ENCODE results near the gene RGS13. TPM values are rescaled to one million over a fixed set of nuclear protein-coding genes. Genes with fewer than 3 reads are reported as not detected.

Gene RGS13
- total RNA-seq, 2 experiments from 2014 or later, result not detected

DNA sequence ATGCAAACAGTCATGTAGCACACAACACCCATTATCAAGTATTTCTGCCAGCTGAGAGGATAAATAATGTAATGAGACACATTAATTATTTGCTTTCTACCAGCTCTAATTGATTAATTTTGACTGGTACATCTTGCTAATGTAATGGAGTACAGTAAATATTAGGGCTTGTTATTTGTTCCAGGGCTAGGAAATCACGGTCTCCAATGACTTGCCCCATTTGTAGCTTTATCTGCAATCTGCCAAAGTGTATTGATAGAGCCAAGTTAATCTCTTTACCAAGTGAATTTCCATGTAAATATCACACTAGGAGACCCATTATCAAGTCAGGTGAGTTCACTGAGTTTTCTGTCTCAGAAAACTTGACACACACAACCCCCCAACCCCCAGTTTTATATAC lies 55.1 kb downstream of the RGS13 start:
- H3K4me1 Mint-ChIP-seq, result no peaks in the 10 kb centered on the region
- no peak for DNase-seq
- ATAC-seq, result no peak
- peaks cover 18% of the 10 kb centered on the region for H3K27me3 Mint-ChIP-seq
- H3K36me3 Mint-ChIP-seq (ENCODE audit: low read depth), result no peaks in the 10 kb centered on the region
- H3K9me3 Mint-ChIP-seq (ENCODE audit: low read depth), result peaks cover 5% of the 10 kb centered on the region
- POLR2A ChIA-PET, result interaction anchor here (0.6 kb wide), 1 partner anchor 654 kb away, joined by 3 read pairs; no protein-coding TSS in a partner anchor
- CTCF ChIA-PET, result interaction anchor here (0.5 kb wide), 1 partner anchor 132 kb away, joined by 3 read pairs; no protein-coding TSS in a partner anchor
- no peak overlapping the region for H3K27ac Mint-ChIP-seq
- H3K4me3 Mint-ChIP-seq, result no peak overlapping the region
- intact Hi-C loops (cut with DNase I, micrococcal nuclease), result no loop called here

DNA sequence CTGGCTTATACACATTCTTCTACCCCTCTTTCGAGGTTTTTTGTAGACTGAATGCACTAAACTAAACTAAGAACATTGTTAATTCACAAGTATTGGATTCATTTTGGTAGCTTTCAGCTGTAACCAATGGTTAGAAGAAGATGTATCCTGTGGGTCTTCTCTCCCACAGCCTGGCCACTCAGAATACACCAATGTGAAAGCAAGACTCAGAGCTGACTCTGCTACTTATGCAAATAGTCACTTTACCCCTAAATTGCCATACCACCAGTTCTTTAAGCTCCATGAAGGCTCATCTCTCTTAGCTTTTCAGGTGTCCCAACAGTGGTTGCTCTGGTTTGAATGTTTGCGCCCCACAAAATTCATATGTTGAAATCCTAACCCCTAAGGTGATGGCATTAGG lies 60.1 kb downstream of the RGS13 start:
- Mint-ChIP-seq H3K36me3 (ENCODE audit: low read depth) (no peaks in the 10 kb centered on the region), H3K4me1 (no peaks in the 10 kb centered on the region), H3K27me3 (peaks cover 14% of the 10 kb centered on the region), H3K27ac (no peak overlapping the region), H3K9me3 (ENCODE audit: low read depth) (peaks cover 5% of the 10 kb centered on the region), H3K4me3 (no peak overlapping the region)
- CTCF ChIA-PET, result interaction anchor here (0.6 to 1.3 kb wide), 4 partner anchors 23 to 222 kb away, joined by 3 read pairs; no protein-coding TSS in a partner anchor
- ATAC-seq (no peak), DNase-seq (no peak)
- POLR2A ChIA-PET, result no interaction called here
- intact Hi-C loops (cut with DNase I, micrococcal nuclease), result no loop called here

DNA sequence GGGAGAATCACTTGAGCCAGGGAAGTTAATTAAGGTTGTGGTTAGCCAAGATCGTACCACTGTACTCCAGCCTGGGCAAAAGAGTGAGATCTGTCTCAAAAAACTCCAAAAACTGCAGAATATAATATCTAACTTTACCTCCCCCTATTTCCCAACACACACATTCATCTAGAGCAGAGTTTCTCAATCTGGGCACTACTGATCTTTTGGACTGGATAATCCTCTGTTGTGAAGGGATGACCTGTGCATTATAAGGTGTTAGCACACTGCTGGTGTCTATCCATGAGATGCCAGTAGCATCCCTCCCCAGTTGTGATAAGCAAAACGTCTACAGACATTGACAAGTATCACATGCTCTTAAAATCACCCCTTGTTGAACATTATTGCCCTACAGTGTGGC lies 61.8 kb downstream of the RGS13 start:
- Mint-ChIP-seq H3K4me3 (no peak overlapping the region), H3K4me1 (peaks cover 6% of the 10 kb centered on the region), H3K27ac (no peak overlapping the region), H3K36me3 (ENCODE audit: low read depth) (no peaks in the 10 kb centered on the region), H3K27me3 (peaks cover 11% of the 10 kb centered on the region), H3K9me3 (ENCODE audit: low read depth) (peaks cover 1% of the 10 kb centered on the region)
- DNase-seq (no peak), ATAC-seq (no peak)
- ChIA-PET POLR2A (no interaction called here), CTCF (no interaction called here)
- intact Hi-C loops (cut with DNase I, micrococcal nuclease), result no loop called here

DNA sequence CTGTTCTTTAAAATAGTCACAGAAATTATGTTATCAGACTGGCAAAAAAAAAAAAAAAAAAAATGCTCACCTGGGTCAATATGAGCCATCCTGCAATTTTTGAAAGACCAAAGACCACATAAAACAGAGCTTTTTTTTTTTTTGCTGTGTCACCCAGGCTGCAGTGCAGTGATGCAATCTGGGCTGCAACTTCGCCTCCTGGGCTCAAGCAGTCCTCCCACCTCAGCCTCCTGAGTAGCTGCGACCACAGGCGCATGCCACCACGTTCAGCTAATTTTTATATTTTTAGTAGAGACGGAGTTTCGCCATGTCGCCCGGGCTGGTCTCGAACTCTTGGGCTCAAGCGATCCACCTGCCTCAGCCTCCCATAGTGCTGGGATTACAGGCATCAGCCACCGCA lies 62.8 kb downstream of the RGS13 start:
- Mint-ChIP-seq H3K9me3 (ENCODE audit: low read depth) (no peaks in the 10 kb centered on the region), H3K4me3 (no peak overlapping the region), H3K4me1 (peaks cover 9% of the 10 kb centered on the region), H3K36me3 (ENCODE audit: low read depth) (no peaks in the 10 kb centered on the region), H3K27me3 (peaks cover 13% of the 10 kb centered on the region), H3K27ac (no peak overlapping the region)
- CTCF ChIA-PET, result interaction anchor here (0.6 kb wide), 1 partner anchor 225 kb away, joined by 7 read pairs; no protein-coding TSS in a partner anchor
- ATAC-seq (no peak), DNase-seq (no peak)
- POLR2A ChIA-PET, result no interaction called here
- intact Hi-C loops (cut with DNase I, micrococcal nuclease), result no loop called here

DNA sequence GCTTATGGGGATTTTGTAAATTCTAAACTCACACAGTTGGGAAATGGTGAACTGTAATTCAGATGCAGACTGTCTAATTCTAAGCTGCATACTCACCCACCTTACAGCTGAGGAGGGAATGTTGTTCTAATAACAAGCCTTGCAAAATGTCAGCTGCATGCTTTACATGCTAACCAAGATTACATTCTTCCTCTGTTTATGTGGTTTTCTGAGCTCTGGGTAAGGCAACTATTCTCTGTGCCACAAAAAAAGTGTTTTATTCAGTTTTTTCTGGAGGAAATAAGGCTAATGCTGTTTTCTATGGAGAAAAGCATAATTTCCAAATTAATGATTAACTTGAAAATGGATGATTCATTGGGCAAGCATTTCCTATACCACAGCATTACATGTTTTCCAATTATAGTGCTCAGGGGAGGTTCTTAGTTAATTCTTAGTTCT lies 64.9 kb downstream of the RGS13 start:
- H3K27me3 Mint-ChIP-seq, result peaks cover 13% of the 10 kb centered on the region
- ChIA-PET POLR2A (no interaction called here), CTCF (no interaction called here)
- H3K27ac Mint-ChIP-seq, result no peak overlapping the region
- H3K36me3 Mint-ChIP-seq (ENCODE audit: low read depth), result no peaks in the 10 kb centered on the region
- H3K4me3 Mint-ChIP-seq, result no peak overlapping the region
- H3K4me1 Mint-ChIP-seq, result peaks cover 9% of the 10 kb centered on the region
- H3K9me3 Mint-ChIP-seq (ENCODE audit: low read depth), result no peaks in the 10 kb centered on the region
- ATAC-seq (no peak), DNase-seq (no peak)
- intact Hi-C loops (cut with DNase I, micrococcal nuclease), result no loop called here

DNA sequence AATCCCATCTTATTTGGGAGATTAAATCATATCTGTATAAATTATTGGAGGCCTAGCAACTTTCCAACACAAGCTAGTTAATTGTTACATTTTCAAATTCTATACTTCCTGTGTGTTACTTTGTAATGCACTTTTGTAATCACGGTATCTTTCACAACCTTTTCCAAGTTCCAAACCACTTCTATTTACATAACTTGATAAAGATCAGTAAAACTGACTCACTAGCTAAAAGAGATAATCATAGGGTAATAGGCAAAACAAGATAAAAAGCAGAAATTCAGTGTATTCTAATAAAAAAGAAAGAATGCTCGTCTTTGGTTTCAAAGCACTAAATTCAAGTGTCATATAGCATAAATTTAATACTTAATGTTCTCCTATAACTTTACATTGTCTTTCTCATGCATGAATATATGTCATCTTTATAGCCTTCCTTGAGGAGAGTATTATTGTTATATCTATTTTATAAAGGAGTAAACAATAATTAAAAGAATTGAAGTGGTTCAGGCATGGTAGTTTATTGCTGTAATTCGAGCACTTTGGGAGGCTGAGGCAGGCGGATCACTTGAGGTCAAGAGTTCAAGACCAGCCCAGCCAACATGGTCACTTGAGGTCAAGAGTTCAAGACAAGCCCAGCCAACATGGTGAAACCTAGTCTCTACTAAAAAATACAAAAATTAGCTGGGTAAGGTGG lies 66.4 kb downstream of the RGS13 start:
- Mint-ChIP-seq H3K27ac (no peak overlapping the region), H3K36me3 (ENCODE audit: low read depth) (no peaks in the 10 kb centered on the region), H3K27me3 (peaks cover 13% of the 10 kb centered on the region), H3K4me3 (no peak overlapping the region), H3K4me1 (peaks cover 9% of the 10 kb centered on the region), H3K9me3 (ENCODE audit: low read depth) (no peaks in the 10 kb centered on the region)
- POLR2A ChIA-PET, result no interaction called here
- no peak for DNase-seq
- intact Hi-C loops (cut with DNase I, micrococcal nuclease), result loop anchor here in 1 of 2 experiments (2.0 kb wide), 1 partner anchor 48 kb away; no protein-coding TSS in a partner anchor
- CTCF ChIA-PET, result no interaction called here
- ATAC-seq, result no peak

DNA sequence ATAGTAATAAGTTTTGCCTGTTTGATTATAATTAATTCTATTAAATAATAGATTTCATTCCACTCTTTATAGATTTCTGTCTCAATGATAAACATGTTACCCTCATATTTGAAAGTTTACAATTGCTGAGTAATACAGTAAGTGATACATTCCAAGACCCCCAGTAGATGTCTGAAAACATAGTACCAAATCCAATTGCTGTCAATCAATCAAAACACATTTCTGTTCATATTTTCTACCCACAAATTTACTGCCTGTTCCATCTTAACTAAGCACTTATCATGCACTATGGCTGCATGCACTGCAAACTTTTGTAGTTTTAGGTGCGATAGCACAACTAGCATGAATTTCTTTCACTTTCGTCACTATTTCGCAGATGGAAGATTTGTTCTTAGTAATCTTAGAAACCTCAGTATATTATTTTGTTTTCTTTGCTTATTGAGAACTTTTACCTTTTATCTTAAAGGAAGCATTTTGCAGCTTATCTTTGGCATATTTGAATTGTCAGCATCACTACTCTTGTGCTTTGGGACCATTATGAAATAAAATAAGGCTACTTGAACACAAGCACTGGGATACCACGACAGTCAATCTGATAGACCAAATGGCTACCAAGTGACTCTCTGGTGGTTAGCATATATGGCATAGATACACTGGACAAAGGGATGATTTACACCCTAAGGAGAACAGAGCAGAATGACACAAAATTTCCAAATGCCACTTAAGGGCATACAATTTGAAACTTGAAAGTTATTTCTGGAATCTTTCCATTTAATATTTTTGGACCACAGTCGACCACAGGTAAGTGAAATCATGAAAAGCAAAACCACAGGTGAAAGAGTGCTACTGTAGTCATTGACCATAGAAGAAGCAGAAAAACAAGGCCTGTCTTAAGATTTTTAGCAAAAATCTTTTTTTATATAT lies 67.6 kb downstream of the RGS13 start:
- no peak overlapping the region for H3K27ac Mint-ChIP-seq
- H3K4me3 Mint-ChIP-seq, result no peak overlapping the region
- ATAC-seq (peak; percentile 68), DNase-seq (peak; percentile 11)
- H3K27me3 Mint-ChIP-seq, result peaks cover 10% of the 10 kb centered on the region
- no peaks in the 10 kb centered on the region for H3K9me3 Mint-ChIP-seq (ENCODE audit: low read depth)
- ChIA-PET POLR2A (no interaction called here), CTCF (interaction anchor here (0.6 kb wide), 1 partner anchor 1316 kb away, joined by 3 read pairs; no protein-coding TSS in a partner anchor)
- peaks cover 9% of the 10 kb centered on the region for H3K4me1 Mint-ChIP-seq
- intact Hi-C loops (cut with DNase I, micrococcal nuclease), result loop anchor here in 1 of 2 experiments (2.0 kb wide), 1 partner anchor 49 kb away; no protein-coding TSS in a partner anchor
- H3K36me3 Mint-ChIP-seq (ENCODE audit: low read depth), result no peaks in the 10 kb centered on the region

DNA sequence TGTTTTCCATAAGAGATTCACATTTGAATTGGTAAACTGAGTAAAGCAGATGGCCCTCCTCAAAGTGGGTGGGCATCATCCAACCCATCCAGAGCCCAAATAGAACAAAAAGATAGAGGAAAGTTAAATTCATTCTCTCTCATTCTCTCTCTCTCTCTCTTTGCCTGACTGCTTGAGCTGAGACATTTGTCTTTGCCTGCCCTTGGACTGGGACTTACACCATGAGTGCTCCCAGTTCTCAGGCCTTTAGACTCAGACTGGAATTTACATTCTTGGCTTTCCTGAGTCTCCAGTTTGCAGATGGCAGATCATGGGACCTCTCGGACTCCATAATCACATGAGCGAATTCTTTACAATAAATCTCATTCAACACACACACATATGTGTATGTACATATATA lies 69.6 kb downstream of the RGS13 start:
- ATAC-seq (no peak), DNase-seq (no peak)
- intact Hi-C loops (cut with DNase I, micrococcal nuclease), result no loop called here
- H3K27ac Mint-ChIP-seq, result no peak overlapping the region
- no peaks in the 10 kb centered on the region for H3K9me3 Mint-ChIP-seq (ENCODE audit: low read depth)
- no peak overlapping the region for H3K4me3 Mint-ChIP-seq
- H3K36me3 Mint-ChIP-seq (ENCODE audit: low read depth), result no peaks in the 10 kb centered on the region
- peaks cover 10% of the 10 kb centered on the region for H3K27me3 Mint-ChIP-seq
- ChIA-PET CTCF (no interaction called here), POLR2A (no interaction called here)
- H3K4me1 Mint-ChIP-seq, result peaks cover 9% of the 10 kb centered on the region

DNA sequence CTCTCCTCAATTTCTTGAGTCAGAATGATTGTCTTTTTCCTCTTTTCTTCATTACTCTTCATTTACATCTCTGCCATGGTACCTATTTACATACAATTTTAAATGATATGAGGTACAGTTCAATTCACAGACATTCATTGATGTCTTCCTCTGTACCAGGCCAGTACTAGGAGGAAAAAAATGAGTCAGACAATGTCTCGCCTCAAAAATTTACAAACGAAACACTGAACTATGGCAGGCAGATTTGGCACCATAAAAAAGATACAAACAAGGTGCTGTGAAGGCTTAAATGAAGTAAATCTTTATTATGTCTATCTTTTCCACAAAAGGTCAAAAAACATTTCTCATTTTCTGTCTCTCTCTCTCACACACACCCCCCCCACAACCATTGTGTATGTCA lies 71.0 kb downstream of the RGS13 start:
- ATAC-seq (peak; percentile 49), DNase-seq (no peak)
- peaks cover 7% of the 10 kb centered on the region for H3K4me1 Mint-ChIP-seq
- POLR2A ChIA-PET, result no interaction called here
- H3K9me3 Mint-ChIP-seq (ENCODE audit: low read depth), result no peaks in the 10 kb centered on the region
- H3K27me3 Mint-ChIP-seq, result peaks cover 10% of the 10 kb centered on the region
- CTCF ChIA-PET, result no interaction called here
- H3K27ac Mint-ChIP-seq, result no peak overlapping the region
- no peaks in the 10 kb centered on the region for H3K36me3 Mint-ChIP-seq (ENCODE audit: low read depth)
- H3K4me3 Mint-ChIP-seq, result no peak overlapping the region
- intact Hi-C loops (cut with DNase I, micrococcal nuclease), result no loop called here

DNA sequence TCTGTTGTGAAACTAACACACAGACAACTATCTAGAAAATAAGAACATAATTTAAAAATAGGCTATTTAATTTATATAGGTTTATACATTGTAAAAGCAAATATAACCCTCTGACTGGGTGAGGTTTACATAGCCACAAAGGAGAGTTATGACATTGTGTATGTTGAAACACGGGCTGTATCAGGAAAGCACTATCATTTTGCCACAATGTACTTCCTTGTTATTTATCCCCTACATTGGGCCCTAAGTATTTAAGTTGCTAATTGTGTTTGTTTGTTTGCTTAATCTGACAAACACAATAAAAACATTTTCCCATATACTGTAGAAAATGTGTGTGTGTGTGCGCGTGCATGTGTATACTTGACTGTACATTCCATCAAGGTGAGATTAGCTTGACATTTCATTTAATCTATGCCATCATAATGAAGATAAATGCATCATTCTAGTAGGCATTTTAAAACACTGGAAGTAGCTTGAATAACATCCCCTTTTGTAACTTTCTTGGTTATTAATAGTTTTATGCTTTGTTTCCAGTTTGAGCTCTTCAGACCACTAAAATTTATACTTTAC lies 72.1 kb downstream of the RGS13 start:
- H3K27ac Mint-ChIP-seq, result no peak overlapping the region
- ChIA-PET CTCF (no interaction called here), POLR2A (no interaction called here)
- intact Hi-C loops (cut with DNase I, micrococcal nuclease), result no loop called here
- no peaks in the 10 kb centered on the region for H3K36me3 Mint-ChIP-seq (ENCODE audit: low read depth)
- no peaks in the 10 kb centered on the region for H3K9me3 Mint-ChIP-seq (ENCODE audit: low read depth)
- H3K4me3 Mint-ChIP-seq, result no peak overlapping the region
- no peak for DNase-seq
- peaks cover 11% of the 10 kb centered on the region for H3K27me3 Mint-ChIP-seq
- ATAC-seq, result no peak
- peaks cover 3% of the 10 kb centered on the region for H3K4me1 Mint-ChIP-seq

DNA sequence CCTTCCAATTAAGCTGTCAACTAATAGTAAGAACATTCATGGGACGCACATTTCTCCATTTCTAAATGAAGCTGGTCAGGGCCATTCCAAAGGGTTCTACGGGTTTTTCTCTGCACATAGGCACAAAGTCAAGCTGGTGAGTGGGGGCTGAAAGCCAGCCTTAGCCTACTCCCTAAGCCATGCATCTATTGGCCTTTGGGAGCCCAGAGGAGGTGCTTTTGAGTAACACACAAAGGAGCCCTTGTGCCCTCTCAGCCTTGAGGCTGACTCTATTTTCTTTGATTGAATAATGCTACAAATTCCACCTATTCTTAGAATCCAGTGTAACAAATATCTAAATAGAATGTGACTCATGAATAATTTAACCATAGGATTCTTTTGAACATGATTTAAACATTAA lies 73.6 kb downstream of the RGS13 start:
- no peak for ATAC-seq
- Mint-ChIP-seq H3K36me3 (ENCODE audit: low read depth) (no peaks in the 10 kb centered on the region), H3K4me3 (no peak overlapping the region), H3K27ac (no peak overlapping the region), H3K9me3 (ENCODE audit: low read depth) (no peaks in the 10 kb centered on the region), H3K27me3 (peaks cover 14% of the 10 kb centered on the region), H3K4me1 (no peaks in the 10 kb centered on the region)
- ChIA-PET POLR2A (no interaction called here), CTCF (no interaction called here)
- intact Hi-C loops (cut with DNase I, micrococcal nuclease), result no loop called here
- DNase-seq, result no peak
